GM12801 (cell line): ENCODE data around the gene GPC6.

Experiments
- TF ChIP-seq, protein P1 (sequence below): IDR thresholded peaks from one replicate; pipeline ENCODE4 v1.5.1; 2011; ENCODE audit warnings: control low read depth; ENCODE audit not compliant: insufficient read length; ENCODE audit errors: extremely low read depth

Gene GPC6

DNA sequence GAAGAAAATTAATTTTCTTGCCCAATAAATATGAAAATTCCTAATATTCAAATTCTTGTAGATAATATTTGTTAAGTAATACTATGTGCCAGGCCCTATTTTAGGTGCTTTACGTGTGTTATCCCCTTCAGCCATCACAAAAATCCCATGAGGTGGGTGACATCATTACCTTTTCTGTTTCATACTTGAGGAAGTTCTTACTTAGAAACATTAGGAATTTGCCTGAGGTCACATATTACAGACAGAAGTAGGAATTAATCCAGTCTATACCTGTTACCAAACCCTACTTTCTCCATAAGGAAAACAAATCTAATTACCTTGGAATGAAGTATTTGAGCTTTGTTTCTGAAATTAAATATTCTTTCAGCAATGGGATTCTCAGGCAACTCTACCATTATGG is 336.1 kb downstream of the GPC6 start:
- TF ChIP-seq, protein P1, sequence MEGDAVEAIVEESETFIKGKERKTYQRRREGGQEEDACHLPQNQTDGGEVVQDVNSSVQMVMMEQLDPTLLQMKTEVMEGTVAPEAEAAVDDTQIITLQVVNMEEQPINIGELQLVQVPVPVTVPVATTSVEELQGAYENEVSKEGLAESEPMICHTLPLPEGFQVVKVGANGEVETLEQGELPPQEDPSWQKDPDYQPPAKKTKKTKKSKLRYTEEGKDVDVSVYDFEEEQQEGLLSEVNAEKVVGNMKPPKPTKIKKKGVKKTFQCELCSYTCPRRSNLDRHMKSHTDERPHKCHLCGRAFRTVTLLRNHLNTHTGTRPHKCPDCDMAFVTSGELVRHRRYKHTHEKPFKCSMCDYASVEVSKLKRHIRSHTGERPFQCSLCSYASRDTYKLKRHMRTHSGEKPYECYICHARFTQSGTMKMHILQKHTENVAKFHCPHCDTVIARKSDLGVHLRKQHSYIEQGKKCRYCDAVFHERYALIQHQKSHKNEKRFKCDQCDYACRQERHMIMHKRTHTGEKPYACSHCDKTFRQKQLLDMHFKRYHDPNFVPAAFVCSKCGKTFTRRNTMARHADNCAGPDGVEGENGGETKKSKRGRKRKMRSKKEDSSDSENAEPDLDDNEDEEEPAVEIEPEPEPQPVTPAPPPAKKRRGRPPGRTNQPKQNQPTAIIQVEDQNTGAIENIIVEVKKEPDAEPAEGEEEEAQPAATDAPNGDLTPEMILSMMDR: no peak

DNA sequence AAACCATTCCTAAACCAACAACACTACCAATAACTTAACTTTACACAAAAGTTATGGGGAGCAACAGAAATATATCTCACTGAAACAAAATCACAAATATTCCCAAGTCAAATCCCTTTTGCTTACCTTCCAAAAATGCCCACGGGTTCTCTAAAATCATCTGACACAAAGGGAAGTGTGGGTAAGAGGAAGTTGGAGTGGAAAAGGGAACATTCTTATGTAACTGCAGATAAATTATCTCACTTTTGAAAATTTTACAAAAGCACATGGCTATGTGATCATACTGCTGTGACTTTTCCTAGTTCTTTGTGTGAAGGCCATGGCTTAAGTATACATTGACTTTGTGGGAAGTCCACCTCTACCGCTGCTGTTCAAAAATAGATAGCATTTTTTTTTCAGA is 350.5 kb downstream of the GPC6 start:
- TF ChIP-seq, protein P1: no peak

DNA sequence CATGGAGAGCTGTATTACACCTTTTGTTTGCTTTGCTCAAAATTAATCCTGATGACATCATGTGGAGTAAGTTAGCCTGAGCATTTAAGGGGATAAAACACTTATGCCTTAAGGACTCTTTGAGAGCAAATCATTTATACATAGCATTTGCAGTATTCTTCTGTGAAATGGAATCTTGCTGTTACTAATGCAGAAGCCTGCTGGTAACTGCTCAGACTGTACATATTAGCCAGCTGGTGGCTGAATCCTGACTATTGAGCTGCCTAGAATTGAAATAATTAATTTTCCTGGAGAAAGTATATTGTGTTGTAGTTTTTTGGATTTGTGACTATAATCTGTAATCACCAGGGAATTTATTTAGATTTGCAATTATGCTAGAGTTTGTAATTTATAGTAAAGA is 363.2 kb downstream of the GPC6 start:
- TF ChIP-seq, protein P1: no peak

DNA sequence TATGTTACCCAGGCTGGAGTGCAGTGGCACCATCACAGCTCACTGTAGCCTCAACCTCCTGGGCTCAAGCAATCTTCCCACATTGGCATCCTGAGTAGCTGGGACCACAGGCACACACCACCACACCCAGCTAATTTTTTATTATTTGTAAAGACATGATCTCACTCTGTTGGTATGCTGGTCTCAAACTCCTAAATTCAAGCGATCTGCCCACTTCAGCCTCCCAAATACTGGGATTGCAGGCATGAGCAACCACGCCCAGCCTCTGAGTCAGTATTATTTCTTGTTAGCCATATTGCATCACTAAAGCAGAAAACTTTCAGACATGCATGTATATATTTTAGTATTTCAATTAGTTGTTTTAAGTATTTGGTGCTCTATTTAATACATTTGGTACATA is 376.4 kb downstream of the GPC6 start:
- TF ChIP-seq, protein P1: no peak

DNA sequence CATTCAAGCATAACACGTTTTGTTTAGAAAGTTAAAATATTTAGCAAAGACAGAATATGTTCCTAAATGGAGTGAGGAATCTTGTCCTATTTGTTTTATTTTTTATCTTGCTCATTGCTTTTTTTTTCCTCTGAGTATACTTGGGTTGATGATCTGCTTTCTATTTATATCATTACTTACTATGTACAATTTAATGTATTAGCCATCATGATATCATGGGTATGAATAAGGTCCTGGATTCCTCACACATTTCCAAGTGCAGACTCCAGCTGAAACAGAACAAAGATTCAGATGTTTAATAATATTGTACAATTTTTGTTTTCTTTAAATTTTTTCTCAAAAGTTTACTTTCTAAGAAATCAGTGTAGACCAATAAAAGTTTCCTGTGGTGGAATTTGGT is 388.2 kb downstream of the GPC6 start:
- TF ChIP-seq, protein P1: no peak

DNA sequence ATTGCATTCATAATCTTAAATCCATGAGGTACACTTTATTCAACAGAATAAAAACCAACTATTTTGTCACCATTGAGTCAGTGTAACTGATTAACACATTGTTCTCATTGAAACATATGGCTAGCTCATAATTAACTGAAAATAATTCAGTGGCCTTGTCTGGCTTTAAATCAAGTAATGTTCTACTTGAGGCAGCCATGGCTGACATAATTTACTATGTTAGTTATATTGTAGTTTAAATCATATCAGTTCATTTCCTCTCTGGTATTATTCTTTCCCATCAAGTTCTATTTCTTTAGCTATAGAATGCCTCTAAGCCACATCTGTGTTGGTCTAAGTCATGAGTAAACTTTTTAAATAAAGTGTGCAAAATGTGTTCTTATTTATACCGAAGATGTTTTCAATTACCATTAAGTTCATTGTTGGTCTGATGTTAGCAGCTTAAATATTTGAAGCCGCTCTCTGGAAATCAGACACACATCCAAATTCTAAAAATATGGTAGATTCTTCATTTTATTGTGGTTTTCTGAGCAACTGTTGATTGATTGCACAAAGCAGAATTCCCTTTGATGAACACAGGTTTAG is 393.7 kb downstream of the GPC6 start:
- TF ChIP-seq, protein P1: no peak

DNA sequence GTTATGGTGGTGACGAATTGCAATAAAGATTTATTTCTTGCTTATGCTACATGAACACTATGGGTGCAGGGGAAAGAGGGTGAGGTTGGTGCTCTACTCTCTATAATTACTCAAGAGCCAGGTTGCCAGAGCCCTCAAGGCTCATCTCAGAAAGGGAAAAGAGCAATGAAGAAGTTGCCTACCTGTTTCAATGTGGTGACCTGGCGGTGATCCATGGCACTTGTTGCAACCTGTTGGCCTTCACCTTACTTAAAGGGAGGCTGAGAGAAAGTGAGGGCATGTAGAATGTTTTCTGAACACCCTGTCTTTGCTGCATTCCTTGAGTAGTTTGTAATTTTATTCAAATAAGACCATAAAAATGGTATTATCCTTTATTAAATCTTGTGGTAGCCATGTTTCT is 394.4 kb downstream of the GPC6 start:
- TF ChIP-seq, protein P1: no peak
